KG1 (cell line): ENCODE measurements around the gene ABLIM2.

ENCODE experiments used
- DNase-seq: peaks from one replicate; lab custom pipeline; 2025; lab: John Stamatoyannopoulos, UW

Gene ABLIM2

DNA sequence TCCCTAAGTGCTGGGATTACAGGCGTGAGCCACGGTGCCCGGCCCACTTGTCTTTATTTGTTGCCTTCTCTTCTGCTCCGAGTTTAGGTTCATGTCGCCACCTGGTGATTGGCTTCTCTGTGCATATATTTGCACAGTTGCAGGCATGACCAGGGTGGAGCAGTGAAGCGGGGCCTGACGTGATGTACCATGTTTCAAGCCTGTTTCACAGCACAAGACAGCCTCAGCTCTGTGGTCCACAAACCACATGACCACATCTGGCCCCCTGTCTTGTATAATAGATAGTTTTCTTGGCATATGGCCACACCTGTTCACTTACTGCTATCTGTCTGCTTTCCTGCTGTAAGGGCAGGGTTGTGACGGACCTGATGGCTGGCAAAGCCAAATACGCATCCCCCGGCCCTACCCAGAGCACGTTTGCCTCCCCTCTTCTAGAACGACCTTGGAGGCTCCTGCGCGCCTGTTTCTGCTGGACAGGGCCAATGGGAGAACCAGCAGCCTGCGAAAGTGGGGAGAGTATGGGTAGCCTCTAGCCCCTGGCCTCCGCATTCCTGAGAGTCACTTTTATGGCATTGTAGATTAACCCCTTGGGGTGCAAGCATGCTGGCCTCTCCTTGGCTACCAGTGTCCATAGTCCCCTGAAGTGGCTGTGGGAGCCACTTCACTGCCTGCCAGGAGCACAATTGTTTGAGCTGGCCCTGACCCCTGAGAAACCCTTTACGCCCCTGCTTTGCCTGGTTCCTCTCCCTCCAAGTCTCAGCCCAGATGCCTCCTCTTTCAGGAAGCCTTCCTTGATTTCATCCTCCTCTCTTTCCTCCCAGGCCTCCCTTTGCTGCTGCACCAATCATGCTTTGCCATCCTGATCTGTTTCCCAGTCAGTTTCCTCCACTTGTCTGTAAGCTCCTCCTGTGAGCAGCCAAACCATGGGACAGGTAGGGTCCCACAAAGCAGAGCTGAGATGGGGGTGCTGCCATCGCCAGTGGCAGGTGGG is 34.4 kb upstream of the ABLIM2 start:
- DNase-seq = peak; percentile 5

DNA sequence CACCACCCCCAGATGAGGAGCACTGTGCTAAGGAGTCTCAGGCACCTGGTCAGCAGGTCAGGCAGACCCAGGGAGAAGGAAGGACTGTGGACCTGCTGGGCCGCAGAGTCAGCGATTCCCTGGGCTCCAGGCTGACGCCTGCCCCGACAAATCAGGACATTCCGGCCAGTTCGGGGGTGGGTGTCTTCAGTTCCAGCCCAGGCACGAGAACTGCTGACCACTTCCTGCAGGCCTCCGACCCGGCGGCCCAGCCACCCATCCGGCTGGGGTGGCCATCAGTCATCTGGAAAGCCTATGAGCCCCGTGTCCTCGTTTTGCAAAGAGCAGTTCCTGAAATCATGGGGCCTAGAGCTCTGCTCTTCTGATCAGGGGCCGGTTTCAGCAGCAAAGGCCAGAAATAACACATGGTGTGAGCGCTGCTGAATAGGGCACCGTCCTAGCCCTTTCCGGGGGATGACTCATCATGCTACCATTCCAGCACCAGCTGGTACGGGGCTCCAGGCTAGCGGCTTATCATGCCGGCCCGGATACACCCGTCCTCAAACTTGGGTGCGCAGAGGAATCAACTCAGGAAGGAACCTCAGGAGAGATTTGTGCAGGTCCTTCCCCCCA is 32.6 kb upstream of the ABLIM2 start:
- peak; percentile 60 for DNase-seq

DNA sequence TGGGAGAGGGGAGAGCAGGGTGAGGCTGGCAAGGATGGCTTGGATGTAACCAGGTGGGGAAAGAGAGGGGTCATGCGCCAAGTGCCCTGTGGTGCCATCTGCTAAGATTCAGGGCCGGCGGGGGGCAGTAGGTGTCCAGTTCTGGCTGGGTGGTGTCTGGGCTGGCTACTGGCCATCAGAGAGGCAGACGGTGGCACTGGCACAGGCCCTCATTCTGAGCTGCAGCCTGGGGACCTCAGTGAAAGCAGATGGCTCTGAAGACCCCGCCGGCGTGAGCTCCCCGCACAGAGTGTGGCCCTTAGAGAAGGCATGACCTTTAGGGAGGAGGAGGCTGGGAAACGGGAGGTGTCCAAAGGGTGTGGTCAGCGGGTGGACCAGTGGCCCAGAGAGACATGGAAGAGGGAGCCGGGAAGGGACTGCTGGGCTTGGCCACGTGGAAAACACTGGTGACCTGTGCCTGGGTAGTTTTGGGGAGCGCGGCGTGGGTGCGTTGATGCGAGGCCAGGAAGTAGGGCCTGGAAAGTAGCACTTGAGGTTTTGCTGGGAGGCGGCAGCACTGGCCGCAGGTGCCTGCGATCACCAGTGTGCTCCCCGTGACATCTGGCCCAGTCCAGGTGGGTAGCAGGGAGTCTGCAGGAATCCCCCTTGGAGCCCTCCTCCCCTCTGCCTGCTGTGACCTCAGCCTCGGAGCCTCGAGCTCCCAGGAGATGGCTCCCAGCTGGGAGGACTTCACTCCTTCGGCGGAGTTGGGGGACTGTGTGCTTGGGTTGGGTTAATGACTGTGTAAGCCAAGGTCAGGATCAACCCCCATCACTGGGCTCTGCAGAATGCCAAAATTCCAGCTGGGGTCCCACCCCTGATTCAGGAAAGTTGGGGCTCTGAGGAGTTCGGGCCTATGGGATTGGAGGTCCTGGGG is 31.2 kb upstream of the ABLIM2 start:
- no peak for DNase-seq

DNA sequence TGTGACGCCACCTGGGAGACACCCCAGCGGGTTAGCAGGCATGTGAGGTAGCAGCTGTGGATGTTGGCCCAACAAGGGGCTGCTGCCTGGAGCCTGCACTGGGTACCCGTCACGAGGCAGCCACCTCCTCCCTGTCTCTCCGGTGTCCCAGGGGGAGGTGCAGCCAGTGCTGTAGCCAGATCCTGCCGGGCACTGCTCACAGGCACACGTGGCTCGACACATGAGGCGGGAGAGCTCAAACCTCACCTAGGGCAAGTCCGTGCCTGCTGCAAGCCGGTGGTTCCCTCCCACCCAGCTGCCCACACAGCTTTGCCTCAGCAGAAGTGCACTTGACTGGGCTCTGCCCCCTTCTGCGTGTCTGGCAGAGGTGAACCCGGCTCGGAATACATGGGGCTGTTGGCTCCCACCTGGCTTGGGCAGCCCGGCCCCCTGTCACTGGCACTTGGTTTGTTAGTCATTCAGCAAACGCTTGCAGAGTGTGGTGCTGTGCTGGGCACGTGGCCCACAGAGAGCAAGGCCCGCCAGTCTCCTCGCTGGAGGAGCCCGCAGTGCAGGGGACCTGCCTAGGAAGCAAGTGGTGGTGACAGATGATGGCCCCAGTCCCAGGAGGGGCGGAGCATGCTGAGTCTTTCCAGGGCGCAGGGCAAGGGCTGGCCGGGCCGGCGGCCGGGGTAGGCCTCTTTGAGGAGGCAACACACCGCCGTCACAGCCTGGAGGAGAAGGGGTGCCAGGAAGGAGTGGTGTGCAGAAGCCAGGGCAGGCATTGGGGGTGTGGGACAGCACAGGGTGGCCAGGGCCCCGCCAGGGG is 30.3 kb upstream of the ABLIM2 start:
- DNase-seq = no peak

DNA sequence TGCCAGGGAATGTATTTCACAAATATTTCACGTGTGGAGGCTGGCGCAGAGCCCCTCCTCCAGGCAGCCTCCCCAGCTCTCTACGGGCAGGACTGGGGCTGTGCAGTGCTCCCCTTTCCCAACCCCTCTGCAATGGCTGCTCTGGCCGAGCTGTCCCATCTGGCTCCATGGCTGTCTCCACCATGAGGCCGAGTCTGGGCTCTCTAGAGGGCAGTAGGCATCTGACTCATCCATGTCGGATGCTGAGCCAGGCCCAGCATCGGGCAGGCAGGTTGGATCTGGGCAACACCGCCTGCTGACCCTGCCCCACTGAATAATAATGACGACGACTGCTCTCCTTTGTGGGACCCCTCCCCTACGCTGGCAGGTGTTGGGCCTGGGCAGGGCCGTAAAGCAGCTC is 29.5 kb upstream of the ABLIM2 start:
- DNase-seq = no peak

DNA sequence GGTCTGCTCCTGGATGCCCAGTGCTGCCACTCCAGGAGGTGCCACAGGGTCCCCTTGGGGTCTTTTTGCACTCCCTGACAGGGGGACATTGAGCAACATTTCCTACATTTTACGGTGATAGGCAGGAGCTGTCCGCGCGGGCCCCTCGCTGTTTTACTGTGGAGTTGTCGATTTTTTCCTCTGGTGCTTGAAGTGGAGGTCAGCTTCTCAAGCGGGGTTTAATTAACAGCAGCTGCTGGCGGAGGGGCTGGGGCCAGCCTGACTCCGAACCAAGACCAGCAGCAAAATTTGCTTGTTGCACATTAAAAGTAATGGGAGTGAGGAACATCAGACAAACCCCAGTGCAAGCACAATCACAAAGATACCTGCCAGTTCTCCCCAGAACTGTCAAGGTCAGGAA is 27.3 kb upstream of the ABLIM2 start:
- DNase-seq = no peak

DNA sequence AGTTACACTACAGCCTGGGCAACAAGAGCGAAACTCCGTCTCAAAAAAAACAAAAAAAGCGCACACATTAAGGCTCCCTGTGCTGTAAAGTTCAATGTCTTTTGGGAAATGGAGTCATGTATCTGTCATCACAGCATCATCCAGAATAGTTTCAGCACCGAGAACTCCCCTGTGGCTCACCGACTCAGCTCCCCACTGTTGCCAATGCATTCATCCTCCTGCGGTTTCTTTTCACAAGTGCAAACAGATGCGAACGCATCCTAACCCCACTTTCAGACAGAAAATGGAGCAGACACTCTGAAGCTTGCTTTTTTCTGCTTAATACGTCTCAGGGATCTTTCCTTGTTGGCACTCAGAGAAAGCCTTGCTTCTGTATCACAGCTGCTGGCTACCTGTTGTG is 26.7 kb upstream of the ABLIM2 start:
- DNase-seq = no peak

DNA sequence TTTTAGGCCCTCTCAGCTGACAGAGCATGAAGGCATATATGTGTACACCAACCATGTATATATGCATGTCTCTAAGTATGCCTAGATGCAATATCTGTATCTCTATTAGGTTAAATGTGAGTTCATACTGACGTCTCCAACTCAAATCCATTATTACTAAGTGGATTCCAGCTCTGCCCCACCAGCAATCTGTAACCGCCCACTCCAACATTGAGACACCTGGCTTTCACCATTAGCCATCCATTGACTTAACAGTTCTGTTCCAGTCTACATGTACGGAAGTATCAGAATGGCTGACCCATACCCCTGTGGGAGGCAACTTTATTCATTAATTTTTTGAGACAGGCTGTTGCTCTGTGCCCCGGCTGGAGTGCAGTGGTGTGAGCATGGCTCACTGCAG is 25.4 kb upstream of the ABLIM2 start:
- no peak for DNase-seq

DNA sequence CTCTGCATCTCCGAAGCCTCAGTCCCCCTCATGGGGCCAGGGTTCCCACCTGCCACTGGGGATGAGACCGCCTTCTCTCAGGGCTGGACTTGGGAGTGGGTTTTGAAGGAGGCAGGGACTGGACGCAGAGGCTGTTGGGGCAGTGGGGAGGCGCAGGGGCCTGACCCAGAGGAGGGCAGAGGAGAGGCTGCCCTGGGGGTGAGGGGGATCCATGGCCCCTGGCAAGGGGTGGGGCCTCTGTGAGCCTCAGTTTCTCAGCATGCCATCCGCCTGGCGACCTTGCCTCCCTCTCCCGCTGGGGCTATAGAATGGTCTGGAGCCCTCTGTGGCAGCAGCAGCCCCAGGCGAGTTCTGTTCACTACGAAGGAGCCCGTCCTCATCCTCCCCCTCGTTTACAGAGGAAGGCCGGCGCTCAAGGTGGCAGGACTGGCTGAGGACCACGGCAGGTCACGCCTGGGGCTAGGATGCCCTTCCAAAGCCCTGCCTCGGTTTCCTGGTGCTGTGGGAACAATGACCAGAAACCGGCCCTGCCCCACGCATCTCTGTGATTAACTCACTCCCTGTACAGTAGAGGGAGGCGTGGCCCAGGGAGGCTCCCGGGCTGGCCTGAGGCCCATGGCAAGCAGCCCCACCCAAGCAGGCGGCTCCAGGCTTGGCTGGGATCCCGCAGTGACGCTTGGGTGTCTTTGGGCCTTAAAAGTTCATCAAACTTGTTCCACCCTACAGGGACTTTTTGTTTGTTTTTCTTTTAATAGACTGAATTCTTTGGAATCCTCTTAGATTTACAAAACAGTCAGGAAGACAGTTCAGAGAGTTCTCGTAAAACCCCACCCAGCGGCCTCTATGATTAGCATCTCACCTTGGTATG is 24.5 kb upstream of the ABLIM2 start:
- DNase-seq = no peak

DNA sequence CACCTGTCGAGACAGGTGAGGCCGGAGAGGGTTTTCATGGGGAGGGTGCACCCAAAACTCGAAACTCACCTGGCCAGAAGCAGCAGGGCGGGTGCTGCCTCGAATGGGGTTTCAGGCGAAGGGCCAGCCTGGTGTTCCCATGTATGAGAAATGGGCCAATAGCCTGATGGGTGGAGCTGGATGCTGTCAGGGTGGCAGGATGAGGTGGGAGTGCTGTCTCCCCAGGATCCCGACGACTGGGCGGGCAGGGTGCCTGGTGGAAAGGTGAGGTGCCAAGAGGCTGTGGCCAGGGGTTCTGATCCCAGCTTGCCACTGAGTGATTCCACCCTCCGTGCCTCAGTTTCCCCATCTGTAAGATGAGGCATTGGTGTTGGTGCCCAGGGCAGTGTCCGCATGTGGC is 23.7 kb upstream of the ABLIM2 start:
- no peak for DNase-seq

DNA sequence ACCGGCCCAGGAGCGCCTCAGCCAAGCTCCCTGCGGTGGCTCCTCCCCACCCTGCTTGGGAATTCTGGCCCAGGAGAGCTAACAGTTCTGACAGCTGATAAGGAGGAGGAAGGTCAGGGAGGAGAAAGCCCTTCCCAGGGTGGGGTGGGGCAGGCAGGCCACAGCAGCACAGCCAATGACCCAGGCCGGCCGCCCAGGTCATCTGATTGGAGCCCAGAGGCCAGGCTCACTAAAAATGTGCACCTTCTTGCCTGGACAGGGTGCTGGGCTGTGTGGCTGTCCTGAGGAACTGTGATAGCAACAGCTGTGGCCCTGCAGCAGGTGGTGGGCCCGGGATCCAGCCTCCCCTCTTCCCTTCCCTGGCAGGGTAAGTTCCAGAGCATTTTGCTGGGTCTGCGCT is 23.2 kb upstream of the ABLIM2 start:
- DNase-seq = no peak

DNA sequence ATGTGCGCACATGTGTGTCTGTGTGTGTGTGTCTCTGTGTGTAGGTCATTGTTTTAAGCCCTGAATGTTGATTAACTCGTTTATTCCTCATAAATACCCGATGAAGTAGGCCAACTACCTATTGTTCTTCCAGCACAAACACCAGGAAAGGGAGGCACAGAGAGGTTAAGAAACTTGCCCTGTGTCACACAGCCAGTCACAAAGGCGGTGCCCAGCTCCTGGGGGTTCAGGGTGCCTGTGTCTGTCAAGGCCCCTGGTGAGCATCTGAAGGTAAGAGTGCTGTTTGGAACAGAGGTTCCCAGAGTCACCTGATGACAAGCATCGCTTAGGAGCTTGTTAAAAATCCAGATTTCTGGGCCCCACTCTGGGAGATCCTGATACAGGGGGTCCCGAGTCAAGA is 22.5 kb upstream of the ABLIM2 start:
- no peak for DNase-seq

DNA sequence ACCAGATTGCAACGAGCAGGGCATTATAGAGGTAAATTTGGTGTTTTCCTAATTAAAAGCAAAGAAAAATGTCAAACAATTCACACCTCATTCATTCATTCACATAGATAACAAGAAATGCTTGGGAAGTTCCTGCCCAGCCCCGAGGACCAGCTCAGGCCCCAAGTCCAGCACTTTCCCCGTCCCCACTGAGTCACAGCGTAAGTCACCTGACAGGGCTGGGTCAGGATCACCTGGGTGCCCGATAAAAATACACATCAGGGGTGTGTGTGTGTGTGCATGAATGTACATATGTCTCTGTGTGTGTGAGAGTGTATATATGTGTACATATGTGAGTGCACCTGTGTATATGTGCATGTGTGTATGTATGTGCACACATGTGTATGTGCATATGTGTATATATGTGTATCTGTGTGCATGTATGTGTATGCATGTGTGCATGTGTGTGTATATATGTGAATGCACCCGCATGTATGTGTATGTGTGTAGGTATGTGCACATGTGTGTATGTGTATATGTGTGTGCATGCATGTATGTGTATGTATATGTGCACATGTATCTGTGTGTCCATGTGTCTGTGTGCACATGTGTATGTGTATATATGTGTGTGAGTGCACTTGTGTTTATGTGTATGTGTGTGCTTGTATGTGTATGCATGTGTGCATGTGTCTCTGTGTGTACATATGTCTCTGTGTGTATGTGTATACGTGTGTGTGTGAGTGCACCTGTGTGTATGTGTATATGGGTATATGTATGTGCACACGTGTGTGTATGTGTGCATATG is 21.9 kb upstream of the ABLIM2 start:
- no peak for DNase-seq

DNA sequence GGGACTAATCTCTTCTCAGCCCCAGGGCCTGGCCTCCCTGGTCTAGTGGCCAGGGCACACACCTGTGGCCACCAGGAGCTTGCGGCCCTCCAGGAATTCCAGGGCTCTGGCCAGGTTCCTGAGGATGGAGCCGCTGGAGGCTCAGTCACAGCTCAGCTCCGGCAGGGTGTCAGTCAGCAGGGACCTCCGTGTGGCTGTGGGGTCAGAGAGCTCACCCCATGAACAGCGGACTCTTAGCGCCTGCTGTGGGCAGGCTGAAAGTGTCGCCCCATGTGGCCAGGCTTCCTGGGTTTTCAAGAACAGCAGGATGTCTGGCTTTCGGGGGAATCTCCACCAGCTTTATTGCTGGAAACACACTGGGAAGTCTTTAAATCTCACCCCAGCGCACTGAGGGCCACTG is 21.2 kb upstream of the ABLIM2 start:
- no peak for DNase-seq

DNA sequence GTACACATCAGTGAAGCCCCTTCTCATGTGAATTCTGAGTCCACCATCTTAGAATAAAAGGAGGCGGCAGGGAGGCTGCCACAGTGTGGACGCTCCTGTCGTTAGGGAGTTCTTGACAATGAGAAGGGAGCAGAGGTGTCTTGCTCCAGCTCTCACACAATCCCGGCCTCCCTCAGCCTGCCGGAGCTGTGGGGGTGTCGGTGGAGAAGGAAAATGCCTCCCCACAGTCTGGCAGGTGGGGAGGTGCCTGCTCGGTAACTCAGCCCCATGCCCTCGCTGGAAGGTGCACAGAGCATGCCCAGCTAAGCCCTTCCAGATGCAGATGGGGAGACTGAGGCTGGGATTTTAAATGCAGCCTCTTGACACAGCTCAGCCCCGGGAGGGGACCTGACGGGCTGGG is 20.5 kb upstream of the ABLIM2 start:
- DNase-seq = no peak

DNA sequence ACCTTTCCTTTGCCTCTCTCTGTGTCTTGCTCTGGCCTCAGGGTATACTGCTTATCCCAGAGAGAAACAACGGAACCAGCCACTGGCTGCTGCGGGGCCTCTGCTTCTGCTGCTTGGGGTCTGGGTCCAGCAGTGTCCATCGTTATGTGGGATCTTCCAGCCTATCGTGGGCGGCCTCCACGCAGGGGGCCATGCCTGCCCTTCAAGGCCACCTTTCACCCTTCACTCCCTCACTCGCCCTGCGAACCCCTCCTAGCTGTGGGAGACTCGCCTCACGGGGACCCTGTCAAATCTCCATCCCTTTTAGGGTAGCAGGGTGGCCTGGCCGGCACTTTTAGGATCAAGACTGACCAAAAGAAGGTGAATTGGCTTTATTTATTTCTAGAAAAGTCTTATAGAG is 19.3 kb upstream of the ABLIM2 start:
- DNase-seq = no peak

DNA sequence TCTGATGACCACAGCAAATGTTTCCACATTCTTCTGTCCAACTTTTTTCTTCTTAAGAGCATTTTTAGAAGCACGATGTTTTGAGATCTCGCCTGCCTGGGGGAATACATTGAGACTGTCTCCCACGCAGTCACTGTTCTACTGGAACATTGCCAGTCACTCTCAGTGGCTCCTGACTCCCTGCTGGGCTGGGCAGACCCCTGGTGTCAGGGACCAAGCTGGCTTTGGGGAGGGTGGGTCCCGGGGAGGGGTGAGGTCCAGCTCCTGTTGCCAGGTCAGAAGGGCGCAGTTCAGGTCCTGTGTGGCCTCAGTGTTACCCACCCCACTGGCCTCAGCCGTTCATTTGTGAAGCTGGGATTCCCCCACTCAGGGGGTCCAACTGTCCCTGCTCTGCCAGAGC is 18.9 kb upstream of the ABLIM2 start:
- no peak for DNase-seq

DNA sequence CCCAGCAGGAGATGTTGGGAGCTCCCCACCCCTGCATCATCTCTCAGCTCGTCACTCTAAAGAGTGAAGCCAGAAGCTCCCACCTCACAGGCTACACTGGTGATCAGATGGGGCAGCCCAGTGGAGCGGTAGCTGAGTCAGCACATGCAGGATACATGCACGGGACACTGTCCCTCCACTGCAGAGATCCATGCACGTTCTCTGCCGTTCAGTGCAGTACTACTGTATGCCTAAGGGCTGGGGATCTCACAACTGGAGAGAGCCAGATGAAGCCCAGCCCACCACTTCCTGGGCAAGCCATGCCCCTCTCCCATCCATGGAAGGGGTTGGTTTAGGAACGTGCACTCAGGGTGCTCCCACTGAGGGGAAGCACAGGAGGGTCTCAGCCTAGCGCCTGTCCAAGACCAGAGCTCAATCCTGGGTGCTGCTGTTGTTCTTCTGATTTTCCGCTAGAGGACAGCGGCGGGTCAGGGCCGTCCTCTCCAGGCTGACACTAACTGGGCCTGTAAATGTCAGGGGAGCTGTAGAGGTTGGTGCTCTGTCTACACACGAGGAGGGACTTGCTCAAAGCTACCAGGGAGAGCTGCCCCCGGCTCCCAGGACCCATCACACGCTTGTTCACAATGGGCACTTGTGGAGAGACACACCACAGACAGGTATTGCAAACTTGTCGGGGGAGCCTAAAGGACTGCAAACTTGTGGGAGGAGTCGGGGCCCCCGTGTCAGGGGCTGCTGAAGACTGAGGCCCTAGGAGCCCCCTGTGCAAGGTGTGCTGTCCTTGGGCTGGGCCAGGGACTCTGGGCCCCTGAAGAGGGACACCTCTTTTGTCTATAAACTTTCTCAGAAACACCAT is 18.2 kb upstream of the ABLIM2 start:
- DNase-seq = no peak

DNA sequence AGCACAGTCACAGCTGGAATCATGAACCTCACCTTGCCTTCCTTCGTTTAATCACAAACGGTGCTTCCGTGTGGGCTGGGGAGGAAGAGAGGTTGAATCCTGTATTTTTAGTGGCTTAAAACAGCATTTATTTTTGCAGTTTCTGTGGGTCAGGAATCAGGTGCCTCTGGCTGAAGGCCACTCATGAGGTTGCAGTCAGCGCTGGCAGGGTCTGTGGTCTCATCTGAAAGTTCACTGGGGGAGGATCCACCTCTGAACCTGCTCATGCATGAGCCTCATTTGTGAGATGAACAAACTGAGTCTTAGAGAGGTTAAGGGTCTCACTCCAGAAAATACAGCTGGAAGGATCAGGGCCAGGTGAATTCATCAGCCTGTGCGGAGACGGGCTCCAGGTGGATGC is 17.1 kb upstream of the ABLIM2 start:
- DNase-seq = no peak
